Fibroblast of skin of abdomen (primary cell): ENCODE data around the gene OPN1MW.
"Not testable (repeated sequence)": the region's sequence is repeated elsewhere in the genome, so short reads cannot be mapped to it uniquely, and the experiment has no call there.

Experiments
- DNase-seq: peaks from one replicate; pipeline ENCODE4 v3.0.0-alpha.2; 2013

OPN1MW gene

DNA sequence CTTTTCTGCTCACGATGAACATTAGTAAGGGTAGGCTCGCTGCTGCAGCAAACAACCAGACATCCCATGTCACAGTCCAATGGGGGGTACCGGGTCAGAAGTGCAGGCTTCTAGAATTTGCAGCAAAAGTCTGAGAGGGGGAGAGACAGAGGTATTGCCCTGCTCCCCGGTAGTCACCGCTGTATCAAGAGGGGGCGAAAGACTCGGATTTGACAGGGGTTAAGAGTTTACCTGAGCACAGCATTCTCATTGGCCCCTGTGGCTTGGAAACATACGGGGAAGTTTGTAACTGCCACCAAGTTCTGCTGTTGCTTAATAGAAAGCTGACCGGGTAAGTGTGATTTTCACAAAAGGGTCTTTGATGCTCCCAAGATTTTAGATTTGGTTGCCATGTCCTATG, 28.7 kb downstream of the OPN1MW start:
- DNase-seq = not testable (repeated sequence)

GRCh38 chrX:154211499-154211898, 29.1 kb downstream of the OPN1MW start:
- not testable (repeated sequence) for DNase-seq

DNA sequence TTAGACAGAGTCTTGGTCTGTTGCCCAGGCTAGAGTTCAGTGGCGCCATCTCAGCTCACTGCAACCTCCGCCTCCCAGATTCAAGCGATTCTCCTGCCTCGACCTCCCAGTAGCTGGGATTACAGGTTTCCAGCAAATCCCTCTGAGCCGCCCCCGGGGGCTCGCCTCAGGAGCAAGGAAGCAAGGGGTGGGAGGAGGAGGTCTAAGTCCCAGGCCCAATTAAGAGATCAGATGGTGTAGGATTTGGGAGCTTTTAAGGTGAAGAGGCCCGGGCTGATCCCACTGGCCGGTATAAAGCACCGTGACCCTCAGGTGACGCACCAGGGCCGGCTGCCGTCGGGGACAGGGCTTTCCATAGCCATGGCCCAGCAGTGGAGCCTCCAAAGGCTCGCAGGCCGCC, 37.1 kb downstream of the OPN1MW start, which contains the start of gene OPN1MW2:
Gene OPN1MW2, plus strand, starts transcription at position 301 of the 400 bp plus-strand sequence. Its CDS starts 60 bp downstream, at position 361.
- not testable (repeated sequence) for DNase-seq

GRCh38 chrX:154225292-154225691, 42.9 kb downstream of the OPN1MW start:
- DNase-seq = not testable (repeated sequence)

DNA sequence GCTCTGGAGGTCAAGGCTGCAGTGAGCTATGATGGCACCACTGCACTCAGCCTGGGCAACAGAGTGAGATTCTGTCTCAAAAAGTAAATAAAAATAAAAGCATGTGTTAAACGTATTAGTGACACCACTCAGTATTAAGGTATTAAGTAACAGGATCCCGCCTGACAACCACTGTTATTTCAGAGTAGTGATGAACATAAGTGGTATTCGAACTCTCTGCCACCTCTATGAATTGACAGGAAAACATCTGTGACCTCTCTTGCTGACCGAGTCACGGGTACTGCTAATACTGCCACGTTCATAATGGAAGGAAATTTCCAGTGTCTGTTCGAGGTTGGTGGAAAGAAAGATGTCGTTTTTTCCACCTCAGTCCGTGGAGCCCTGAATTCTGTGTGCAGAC, 44.3 kb downstream of the OPN1MW start:
- not testable (repeated sequence) for DNase-seq

- not testable (repeated sequence) for DNase-seq
Measured at GRCh38 chrX:154231443-154231842, 49.0 kb downstream of the OPN1MW start.

DNA sequence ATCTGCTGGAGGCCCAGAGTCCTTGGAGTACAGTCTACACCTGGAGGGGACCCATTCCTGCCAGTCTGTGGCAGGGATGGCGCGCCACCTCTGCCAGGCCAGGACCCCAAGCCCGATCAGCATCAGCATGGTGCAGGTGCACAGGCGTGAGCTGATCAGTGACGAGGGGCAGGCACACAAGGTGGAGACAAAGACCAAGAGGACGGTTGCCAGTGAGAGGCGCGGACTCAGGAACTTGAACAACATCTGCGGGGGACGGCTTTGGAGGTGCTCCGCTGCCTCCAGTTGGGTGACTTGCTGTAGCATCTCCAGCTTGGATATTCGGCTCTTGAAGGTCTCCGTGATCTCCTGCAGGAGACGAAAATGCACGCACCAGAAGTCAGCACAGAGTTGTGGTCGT, 51.2 kb downstream of the OPN1MW start:
- DNase-seq = not testable (repeated sequence)

GRCh38 chrX:154238939-154239559, 56.7 kb downstream of the OPN1MW start:
- not testable (repeated sequence) for DNase-seq

GRCh38 chrX:154239982-154240503, 57.6 kb downstream of the OPN1MW start:
- DNase-seq = not testable (repeated sequence)
